Subcutaneous adipose tissue (tissue), 4 donors: ENCODE measurements around the gene PLXNA2. TPM values are rescaled to one million over a fixed set of nuclear protein-coding genes. Genes with fewer than 3 reads are reported as not detected.

Experiments used
- CTCF ChIP-seq: fragments of 450-650 bp; IDR thresholded peaks from one replicate; pipeline ENCODE4 v1.5.1; 2016; ENCODE audit warnings: low read depth, mild to moderate bottlenecking, control low read depth, antibody characterized with exemption, moderate library complexity
- total RNA-seq, 4 donors: library from RNA; depleted of rRNA; stranded (reverse); fragments of >200 nt; gene quantifications; one replicate each; pipeline ENCODE4 v1.1.0, GENCODE V29; 2016

Gene PLXNA2
- total RNA-seq, 4 donors from 2014 or later, result 6.8 to 37.5 (median 14.3) TPM

GRCh38 chr1:208235356-208235981 lies 8.7 kb downstream of the PLXNA2 start:
- TF ChIP-seq CTCF, result no peak

- TF ChIP-seq CTCF, result no peak
Observed at GRCh38 chr1:208234721-208235120, 9.5 kb downstream of the PLXNA2 start.

- no peak for TF ChIP-seq CTCF
Observed at GRCh38 chr1:208233978-208234377, 10.2 kb downstream of the PLXNA2 start.

GRCh38 chr1:208233546-208233945 lies 10.6 kb downstream of the PLXNA2 start:
- TF ChIP-seq CTCF, result no peak

- TF ChIP-seq CTCF, result no peak
Observed at GRCh38 chr1:208232662-208233038, 11.5 kb downstream of the PLXNA2 start.

- no peak for TF ChIP-seq CTCF
Observed at GRCh38 chr1:208231881-208232661, 12.1 kb downstream of the PLXNA2 start.

GRCh38 chr1:208230668-208231529 lies 13.3 kb downstream of the PLXNA2 start:
- TF ChIP-seq CTCF, result no peak
